Stimulated activated CD4-positive, alpha-beta T cell treated with anti-CD3 and anti-CD28 coated beads, Interleukin-15, amount 100 ng/mL, for 1 hour (primary cell): ENCODE results near the gene VWA3B.

Source experiments
- DNase-seq, 2 donors: peaks; one replicate each; pipeline ENCODE4 v3.0.0-alpha.2; 2020; ENCODE audit warnings: low read depth in 1 of 2, low spot score in 1 of 2

The VWA3B gene

GRCh38 chr2:98172150-98172765 is 85.3 kb downstream of the VWA3B start:
- DNase-seq = no peak

- no peak for DNase-seq
Measured at GRCh38 chr2:98172951-98173350, 86.0 kb downstream of the VWA3B start.

DNA sequence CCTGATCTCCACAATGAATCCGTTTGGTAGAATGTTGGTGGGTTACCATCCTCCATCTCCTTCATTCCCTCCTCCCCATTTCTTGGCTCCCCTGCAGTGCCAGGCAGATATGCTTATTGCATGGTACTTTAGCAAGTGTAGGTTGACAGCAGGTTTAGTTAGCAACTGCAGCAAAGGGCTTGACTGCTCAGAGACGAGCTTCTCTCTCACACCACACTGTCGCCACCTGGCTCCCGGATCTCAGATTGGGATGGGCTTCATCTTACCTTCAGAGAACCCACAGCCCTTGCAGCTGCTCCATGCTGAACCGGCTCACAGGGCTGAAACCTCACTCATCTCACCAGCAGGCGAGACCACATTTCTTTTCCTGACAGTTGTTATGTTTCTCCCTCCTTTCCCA is 88.8 kb downstream of the VWA3B start:
- DNase-seq = no peak

DNA sequence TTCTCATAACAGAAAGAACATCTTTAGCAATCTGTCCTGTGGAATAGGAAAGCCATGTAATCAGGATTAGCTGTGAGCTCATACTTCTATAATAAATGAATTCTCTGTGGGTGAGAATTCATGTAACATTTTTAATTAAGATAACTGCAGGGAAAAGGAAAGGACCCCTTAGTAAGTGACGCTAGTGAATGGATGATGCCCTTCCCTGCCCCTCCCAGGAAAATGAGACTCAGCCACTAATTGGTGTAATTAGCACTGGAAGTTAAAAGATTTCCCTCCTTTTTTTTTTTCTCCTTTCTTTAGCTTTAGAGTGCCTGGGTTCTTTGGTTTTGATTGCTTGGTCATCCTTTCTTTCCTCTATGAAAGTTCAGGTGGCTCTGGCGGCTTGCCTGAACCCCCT is 90.3 kb downstream of the VWA3B start:
- DNase-seq = no peak

DNA sequence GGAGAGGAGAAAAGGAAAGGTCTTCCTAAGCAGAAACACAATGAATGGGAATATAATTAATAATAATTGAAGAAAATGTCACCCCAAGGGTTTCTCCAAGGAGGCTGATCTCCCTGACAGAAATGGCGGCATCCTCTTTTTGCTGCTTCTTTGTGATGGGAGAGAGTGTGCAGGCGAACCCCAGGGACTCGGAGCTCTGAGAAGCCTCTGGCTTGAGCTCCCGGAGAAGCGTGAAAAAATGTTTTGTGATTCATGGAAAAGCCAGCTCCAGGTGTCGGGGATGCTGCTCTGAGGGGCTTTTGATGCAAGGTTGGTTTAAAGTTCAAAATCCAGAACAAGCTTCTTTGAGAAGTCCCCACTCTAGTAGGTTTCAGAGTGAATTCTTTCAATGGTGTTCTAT is 91.0 kb downstream of the VWA3B start:
- DNase-seq = no peak

GRCh38 chr2:98180456-98180855 is 93.5 kb downstream of the VWA3B start:
- DNase-seq = no peak

- no peak for DNase-seq
Measured at GRCh38 chr2:98181346-98181745, 94.4 kb downstream of the VWA3B start.

DNA sequence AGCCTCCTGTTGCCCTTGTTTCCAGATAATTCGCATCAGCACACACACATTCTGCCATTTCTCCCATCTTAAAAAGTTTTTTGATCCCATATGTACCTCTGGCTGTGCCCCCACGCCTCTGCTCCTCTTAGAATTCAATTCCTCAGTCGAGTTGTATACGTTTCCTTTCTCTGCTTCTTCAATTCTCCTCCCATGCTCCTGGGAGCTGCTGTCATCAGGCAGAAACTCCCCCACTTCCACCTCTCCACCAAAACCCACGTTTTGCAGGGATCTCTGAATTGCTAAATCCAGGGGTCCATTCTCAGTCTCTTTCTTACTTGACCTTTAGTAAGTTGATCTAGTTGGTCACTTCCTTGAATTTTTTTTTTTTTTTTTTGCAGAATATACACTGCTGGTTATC is 98.8 kb downstream of the VWA3B start:
- no peak for DNase-seq

DNA sequence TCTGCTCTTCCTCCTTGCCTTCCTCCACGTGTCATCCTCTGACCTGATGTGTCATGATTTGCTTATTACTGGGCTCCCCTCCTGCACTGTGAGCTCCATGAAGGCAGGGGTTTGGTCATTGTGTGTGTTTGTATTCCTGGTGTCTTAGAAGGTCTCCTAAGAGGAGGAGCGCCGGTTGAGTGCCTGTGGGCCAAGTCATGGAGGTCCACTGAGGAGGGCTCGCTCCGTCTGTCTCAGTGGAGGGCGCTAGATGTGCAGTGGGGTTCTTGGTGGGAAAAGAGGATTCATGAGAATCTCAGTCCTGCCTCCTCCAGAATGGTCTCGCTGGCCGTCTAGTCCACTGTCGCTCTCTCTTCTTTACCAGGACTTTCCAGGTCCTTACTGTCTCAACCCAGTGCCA is 100.2 kb downstream of the VWA3B start:
- DNase-seq = no peak

DNA sequence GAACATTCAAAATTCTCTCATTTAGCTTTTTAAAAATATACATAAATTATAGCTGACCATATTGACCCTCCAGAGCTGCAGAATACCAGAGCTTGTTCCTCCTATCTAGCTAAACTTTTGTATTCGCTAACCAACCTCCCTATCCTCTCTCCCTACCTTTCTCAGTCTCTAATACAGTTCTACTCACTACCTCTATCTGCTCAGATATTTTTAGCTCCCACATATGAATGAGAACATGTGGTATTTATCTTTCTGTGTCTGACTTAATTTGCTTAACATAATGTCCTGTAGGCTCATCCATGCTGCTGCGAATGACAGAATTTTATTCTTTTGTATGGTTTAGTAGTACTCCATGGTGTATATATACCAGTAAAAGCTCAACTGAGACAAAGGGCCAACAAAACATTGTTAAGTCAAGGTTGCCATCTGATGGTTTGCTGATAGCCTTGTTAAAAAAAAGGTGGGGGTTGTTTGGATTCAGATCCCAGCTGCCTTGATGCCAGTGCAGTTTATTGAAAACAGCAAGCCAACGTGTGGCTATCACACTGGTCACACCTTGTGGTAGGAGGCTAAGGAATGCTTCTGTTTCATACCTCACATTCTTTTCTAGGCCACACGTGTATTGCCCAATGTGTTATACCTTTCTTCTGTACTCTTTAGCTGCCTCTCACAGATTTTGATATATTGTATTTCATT is 101.5 kb downstream of the VWA3B start:
- no peak for DNase-seq

- no peak for DNase-seq
Measured at GRCh38 chr2:98191883-98192282, 104.9 kb downstream of the VWA3B start.

DNA sequence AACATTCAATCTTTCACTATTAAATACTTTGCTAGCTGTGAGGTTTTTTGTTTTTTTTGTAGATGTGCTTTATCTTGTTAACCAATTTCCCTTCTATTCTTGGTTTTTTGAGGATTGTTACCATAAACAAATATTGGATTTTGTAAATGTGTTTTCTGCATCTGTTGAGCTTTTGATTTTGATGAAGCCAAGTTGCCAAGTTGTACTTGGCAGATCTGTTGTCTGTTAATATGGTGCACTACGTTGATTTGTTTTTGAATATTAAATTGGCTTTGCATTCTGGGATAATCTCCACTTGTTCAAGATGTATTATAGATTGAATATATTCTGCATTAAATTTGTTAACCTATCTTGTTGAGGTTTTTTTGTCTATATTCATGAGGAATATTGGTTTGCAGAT is 114.6 kb downstream of the VWA3B start:
- DNase-seq = no peak

- no peak for DNase-seq
Measured at GRCh38 chr2:98205889-98206288, 118.9 kb downstream of the VWA3B start.

GRCh38 chr2:98212092-98213000 is 125.4 kb downstream of the VWA3B start:
- no peak for DNase-seq

GRCh38 chr2:98216616-98217015 is 129.6 kb downstream of the VWA3B start:
- no peak for DNase-seq

- no peak for DNase-seq
Measured at GRCh38 chr2:98219152-98219551, 132.2 kb downstream of the VWA3B start.

GRCh38 chr2:98233941-98234340 is 147.0 kb downstream of the VWA3B start:
- no peak for DNase-seq

- DNase-seq = no peak
Measured at GRCh38 chr2:98234776-98235175, 147.8 kb downstream of the VWA3B start.

DNA sequence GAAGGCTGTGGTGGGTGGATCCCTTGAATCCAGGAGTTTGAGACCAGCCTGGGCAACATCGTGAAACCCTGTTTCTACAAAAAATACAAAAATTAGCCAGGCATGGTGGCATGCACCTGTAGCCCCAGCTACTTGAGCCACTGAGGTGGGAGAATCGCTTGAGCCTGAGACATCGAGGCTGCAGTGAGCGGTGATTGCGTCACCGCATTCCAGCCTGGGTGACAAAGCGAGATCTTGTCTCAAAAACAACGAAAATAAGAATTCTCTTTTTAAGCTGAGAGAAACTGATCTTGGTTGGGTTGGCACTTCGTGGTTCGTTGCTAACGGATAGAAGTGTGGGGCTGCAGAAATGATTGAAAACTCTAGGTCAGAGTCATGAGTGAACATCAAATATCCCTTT is 150.0 kb downstream of the VWA3B start:
- no peak for DNase-seq

GRCh38 chr2:98240786-98241398 is 153.9 kb downstream of the VWA3B start:
- DNase-seq = no peak

DNA sequence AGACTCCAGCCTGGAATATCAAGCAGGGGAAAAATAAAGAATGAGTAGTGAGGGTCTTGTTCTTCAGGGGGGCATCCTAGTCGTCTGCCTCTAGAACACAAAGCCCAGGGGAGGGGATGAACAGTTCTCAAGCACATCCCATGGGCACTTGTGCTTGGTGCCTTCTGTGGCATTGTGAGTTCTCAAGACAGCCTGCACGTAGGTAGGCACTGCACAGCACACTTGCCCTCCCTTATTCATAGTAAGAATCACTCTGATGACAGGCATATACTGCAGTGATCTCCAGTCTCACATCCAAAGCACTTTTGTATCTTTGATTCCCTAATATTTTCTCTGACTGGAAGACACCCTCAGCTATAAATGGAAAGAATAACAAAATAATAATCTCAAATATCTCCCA is 154.6 kb downstream of the VWA3B start:
- no peak for DNase-seq

DNA sequence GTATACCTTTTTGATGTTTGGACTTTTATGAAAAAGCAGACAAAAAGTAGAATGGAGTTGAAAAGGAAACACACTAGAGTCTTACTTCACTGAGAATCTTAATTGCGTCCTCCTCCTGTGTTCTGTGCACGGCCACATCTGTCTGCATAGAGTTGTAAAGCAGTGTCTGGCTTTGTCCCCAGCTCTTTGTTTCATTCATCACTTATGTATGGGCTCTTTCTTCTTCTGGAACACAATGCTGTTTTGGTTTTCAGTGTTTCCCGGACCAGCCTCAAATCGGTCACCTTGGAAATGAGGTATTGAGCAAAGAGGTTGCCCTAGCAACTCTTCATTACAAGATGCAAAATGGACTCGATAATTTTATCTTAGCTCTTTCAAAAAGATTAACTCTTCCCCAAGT is 155.0 kb downstream of the VWA3B start:
- no peak for DNase-seq
